ENCODE measurements around the gene RBBP6.

DNA sequence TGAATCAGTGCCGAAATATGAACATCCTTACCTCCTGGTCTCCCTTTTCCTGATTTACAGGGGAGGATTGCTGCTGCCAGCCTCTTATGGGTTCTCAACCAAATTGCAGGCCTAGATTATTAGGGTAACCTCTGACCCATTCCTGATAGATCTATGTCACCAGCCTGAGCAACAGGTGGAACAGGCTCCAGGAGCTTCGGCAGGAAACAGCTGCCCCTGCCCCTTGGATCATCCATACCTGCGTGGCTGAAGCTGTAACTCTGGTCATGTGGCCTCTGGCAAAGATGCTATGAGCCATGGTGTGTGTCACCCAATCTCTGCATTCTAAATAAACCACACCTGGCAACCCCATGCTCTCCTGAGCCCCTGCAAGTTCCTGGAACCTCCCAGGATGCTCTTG is 18.4 kb upstream of the RBBP6 start:
- TF ChIP-seq, protein P1, sequence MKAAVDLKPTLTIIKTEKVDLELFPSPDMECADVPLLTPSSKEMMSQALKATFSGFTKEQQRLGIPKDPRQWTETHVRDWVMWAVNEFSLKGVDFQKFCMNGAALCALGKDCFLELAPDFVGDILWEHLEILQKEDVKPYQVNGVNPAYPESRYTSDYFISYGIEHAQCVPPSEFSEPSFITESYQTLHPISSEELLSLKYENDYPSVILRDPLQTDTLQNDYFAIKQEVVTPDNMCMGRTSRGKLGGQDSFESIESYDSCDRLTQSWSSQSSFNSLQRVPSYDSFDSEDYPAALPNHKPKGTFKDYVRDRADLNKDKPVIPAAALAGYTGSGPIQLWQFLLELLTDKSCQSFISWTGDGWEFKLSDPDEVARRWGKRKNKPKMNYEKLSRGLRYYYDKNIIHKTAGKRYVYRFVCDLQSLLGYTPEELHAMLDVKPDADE (conservative IDR thresholded peaks at IDR 0.05; ENCODE audit: control insufficient read depth, low read depth, low read length), result no peak
- TF ChIP-seq SP1 (CRISPR knock-in tag; IDR thresholded peaks at IDR 0.05), result no peak
- TF ChIP-seq SMAD1 (IDR thresholded peaks at IDR 0.05; ENCODE audit: low read depth, low read length, partially characterized antibody), result no peak
- no peak for TF ChIP-seq BRCA1 (IDR thresholded peaks at IDR 0.05)
- TF ChIP-seq BRCA1 (CRISPR knock-in tag; IDR thresholded peaks at IDR 0.05), result no peak
- TF ChIP-seq CBX1 (IDR thresholded peaks at IDR 0.05; ENCODE audit: low read depth), result no peak
- no peak for TF ChIP-seq POLR2A (conservative IDR thresholded peaks at IDR 0.05)
- no peak for TF ChIP-seq MYC (IDR thresholded peaks at IDR 0.05; ENCODE audit: low read depth, low read length)
- TF ChIP-seq MYC (CRISPR knock-in tag; IDR thresholded peaks at IDR 0.05; ENCODE audit: borderline replicate concordance, low read depth), result no peak
